K562 (cell line): ENCODE data around the gene TMEM143. TPM values are rescaled to one million over a fixed set of nuclear protein-coding genes. Genes with fewer than 3 reads are reported as not detected.

Experiments used
- ATAC-seq: fragments of 200-7000 bp; cut with Tn5 transposase; 3 replicates; pipeline ENCODE4 v1.9.1; 2020; ENCODE audit warnings: moderate library complexity
- BruUV-seq: library from RNA; stranded (reverse); fragments of 400-500 nt; replicated peaks from 2 replicates; lab custom pipeline; 2021; lab: Mats Ljungman, UMichigan
- CTCF ChIA-PET: fragments of 300-600 bp; formaldehyde crosslinking; extraction: SDS; loops from one replicate; lab custom pipeline; 2021; ENCODE audit warnings: low intra/inter-chr PET ratio; lab: Yijun Ruan, JAX
- POLR2A ChIA-PET: fragments of 300-600, 350-650 bp; sonication (Branson Sonifier 250); formaldehyde crosslinking; extraction: SDS; loops from one replicate; lab custom pipeline; 2021; ENCODE audit warnings: antibody characterized with exemption, inconsistent platforms; lab: Yijun Ruan, JAX
- DNase-seq, 4 experiments: peaks; one replicate each; pipeline versions ENCODE4 v3.0.0 to v3.0.0-alpha.2; 2011 to 2018; ENCODE audit warnings: low spot score in 3 of 4, mixed read lengths in 3 of 4; ENCODE audit errors: extremely low read depth in 1 of 4
- FAIRE-seq: peaks from 2 replicates; lab custom pipeline; 2011; peaks lifted over from hg19 to GRCh38; lab: Jason Lieb, UNC
- H2AFZ ChIP-seq: 2 replicates; pipeline ENCODE4 v1.6.0; 2011; ENCODE audit warnings: low read depth, low read length, control low read depth, inconsistent platforms
- H3K27ac ChIP-seq: fragments of 200-600 bp; 3 replicates; pipeline ENCODE4 v1.8.0; 2011; ENCODE audit warnings: low read depth, mild to moderate bottlenecking, control low read depth, inconsistent platforms, low read length, moderate library complexity, mixed read lengths; ENCODE audit errors: extremely low read depth
- H3K27me3 ChIP-seq, 2 experiments: fragments of 300-600 bp in 1 of 2; 2 replicates in 1 of 2; 3 replicates in 1 of 2; pipeline versions ENCODE4 v1.6.0 to v1.8.0; 2011; ENCODE audit warnings: inconsistent platforms in 2 of 2, low read length in 2 of 2, mild to moderate bottlenecking in 1 of 2, mixed read lengths in 1 of 2, moderate library complexity in 1 of 2; ENCODE audit not compliant: control insufficient read depth in 2 of 2, insufficient read depth in 2 of 2
- H3K36me3 ChIP-seq: fragments of 300-600 bp; 3 replicates; pipeline ENCODE4 v1.8.0; 2011; ENCODE audit warnings: mild to moderate bottlenecking, low read length, inconsistent platforms; ENCODE audit not compliant: control insufficient read depth, insufficient read depth
- H3K4me1 ChIP-seq, 2 experiments: fragments of 200-600 bp in 1 of 2; replicated peaks in 1 of 2; 2 replicates in 1 of 2; 3 replicates in 1 of 2; pipeline versions ENCODE4 v1.5.1 to v1.8.0; 2011; ENCODE audit warnings: inconsistent platforms in 2 of 2, low read length in 2 of 2, mild to moderate bottlenecking in 1 of 2, mixed read lengths in 1 of 2, moderate library complexity in 1 of 2; ENCODE audit not compliant: control insufficient read depth in 2 of 2, insufficient read depth in 2 of 2
- H3K4me2 ChIP-seq: 2 replicates; pipeline ENCODE4 v1.6.1; 2011; ENCODE audit warnings: low read length, control low read depth, inconsistent platforms, mixed read lengths; ENCODE audit not compliant: insufficient read depth
- H3K4me3 ChIP-seq: fragments of 200-600 bp; sonication (generic), shearing (Covaris generic); 2 replicates; pipeline ENCODE4 v1.5.1; 2016; ENCODE audit warnings: control low read depth, inconsistent platforms
- H3K79me2 ChIP-seq: fragments of 200-600 bp; 3 replicates; pipeline ENCODE4 v1.8.0; 2011; ENCODE audit warnings: low read length, inconsistent platforms; ENCODE audit not compliant: control insufficient read depth, insufficient read depth
- H3K9ac ChIP-seq, 2 experiments: 2 replicates each; pipeline versions ENCODE4 v1.6.0 to v1.6.1; 2011; ENCODE audit warnings: low read depth in 2 of 2, low read length in 2 of 2, control low read depth in 1 of 2, inconsistent platforms in 1 of 2, mild to moderate bottlenecking in 1 of 2, mixed read lengths in 1 of 2; ENCODE audit not compliant: insufficient read depth in 1 of 2
- H3K9me1 ChIP-seq: one replicate; pipeline ENCODE4 v1.6.0; 2011; ENCODE audit warnings: inconsistent platforms, mild to moderate bottlenecking, low read length, moderate library complexity; ENCODE audit not compliant: control insufficient read depth, insufficient read depth
- H3K9me3 ChIP-seq: replicated peaks from 2 replicates; pipeline ENCODE4 v1.5.1; 2011; ENCODE audit warnings: low read depth, low read length, inconsistent platforms; ENCODE audit not compliant: control insufficient read depth, insufficient read depth
- H4K20me1 ChIP-seq: replicated peaks from 2 replicates; pipeline ENCODE4 v1.6.1; 2011; ENCODE audit warnings: low read length, inconsistent platforms, mixed read lengths; ENCODE audit not compliant: control insufficient read depth, insufficient read depth
- EZH2 ChIP-seq: IDR thresholded peaks from 2 replicates; pipeline ENCODE4 v1.6.1; 2012; ENCODE audit warnings: low read depth, mild to moderate bottlenecking, inconsistent platforms, low read length, borderline replicate concordance
- KAT7 ChIP-seq: sonication (generic); formaldehyde crosslinking; IDR thresholded peaks from 2 replicates; pipeline ENCODE4 v1.8.0; 2022; ENCODE audit warnings: missing genetic modification reagents, mild to moderate bottlenecking, borderline replicate concordance
- MEF2A ChIP-seq: IDR thresholded peaks from 2 replicates; pipeline ENCODE4 v1.6.1; 2011; ENCODE audit warnings: low read depth, mild to moderate bottlenecking, low read length, moderate library complexity; ENCODE audit not compliant: control insufficient read depth
- MLX ChIP-seq, 2 experiments: fragments of 450-650 bp in 1 of 2; sonication (generic) in 1 of 2; formaldehyde crosslinking; conservative IDR thresholded peaks; 2 replicates each; pipeline versions ENCODE4 v1.4.0 to v1.8.1; 2020 to 2022; ENCODE audit warnings: mild to moderate bottlenecking in 1 of 2, missing genetic modification reagents in 1 of 2
- NFIC ChIP-seq: fragments of 450-650 bp; IDR thresholded peaks from 2 replicates; pipeline ENCODE4 v1.6.1; 2017; ENCODE audit warnings: mild to moderate bottlenecking, inconsistent platforms
- NKRF ChIP-seq: fragments of 450-650 bp; IDR thresholded peaks from 2 replicates; pipeline ENCODE4 v1.6.1; 2016; ENCODE audit warnings: borderline replicate concordance
- PHF20 ChIP-seq: fragments of 450-650 bp; IDR thresholded peaks from 2 replicates; pipeline ENCODE4 v1.6.1; 2018; ENCODE audit not compliant: partially characterized antibody
- PML ChIP-seq: IDR thresholded peaks from 2 replicates; pipeline ENCODE4 v1.6.1; 2012; ENCODE audit warnings: low read length, inconsistent platforms
- RERE ChIP-seq: sonication (generic); formaldehyde crosslinking; IDR thresholded peaks from 2 replicates; pipeline ENCODE4 v1.8.0; 2023; ENCODE audit warnings: missing genetic modification reagents, mild to moderate bottlenecking, borderline replicate concordance
- SIN3B ChIP-seq: fragments of 450-650 bp; IDR thresholded peaks from 2 replicates; pipeline ENCODE4 v1.6.1; 2017; ENCODE audit warnings: low read depth, mild to moderate bottlenecking, moderate library complexity
- SIX5 ChIP-seq, 2 experiments: IDR thresholded peaks; 2 replicates each; pipeline ENCODE4 v1.6.1; 2011; ENCODE audit warnings: low read length in 2 of 2, borderline replicate concordance in 1 of 2, low read depth in 1 of 2, mild to moderate bottlenecking in 1 of 2, moderate library complexity in 1 of 2; ENCODE audit not compliant: insufficient read depth in 1 of 2
- SRSF3 ChIP-seq: fragments of 200-400 bp; formaldehyde crosslinking; IDR thresholded peaks from 2 replicates; pipeline ENCODE4 v1.6.1; 2016; ENCODE audit warnings: mild to moderate bottlenecking, low read length, moderate library complexity; ENCODE audit not compliant: insufficient read depth
- ZNF174 ChIP-seq: fragments of 250-450 bp; sonication (Bioruptor Pico); IDR thresholded peaks from 2 replicates; pipeline ENCODE4 v1.4.0; 2020; ENCODE audit warnings: mild to moderate bottlenecking
- ZNF79 ChIP-seq: fragments of 250-450 bp; sonication (Bioruptor Pico); IDR thresholded peaks from 2 replicates; pipeline ENCODE4 v1.4.0; 2020; ENCODE audit warnings: low read depth, mild to moderate bottlenecking, moderate library complexity
- WGBS: fragments of 100-300 bp; shearing (Covaris generic); methylation state at CpG from one replicate; pipeline ENCODE4 v1.1.6; 2016; ENCODE audit warnings: low coverage, mixed read lengths; ENCODE audit not compliant: insufficient coverage; ENCODE audit errors: missing lambda C conversion rate; 5-methylcytosine and 5-hydroxymethylcytosine counted together
- in situ Hi-C: fragments of 300-500 bp; cut with MboI; formaldehyde crosslinking; loops from 4 replicates; pipeline ENCODE4 v1.15.0; 2018; ENCODE audit warnings: inconsistent platforms, mixed read lengths
- intact Hi-C: fragments of 100-400 bp; cut with micrococcal nuclease; formaldehyde crosslinking; loops from 2 replicates; pipeline ENCODE4 v1.14.2; 2022
- polyA plus RNA-seq, 8 experiments: library from polyadenylated mRNA; depleted of rRNA in 4 of 8; stranded (reverse) in 5 of 8; unstranded in 3 of 8; fragments of >200 nt; fragmentation: Nextera tagmentation in 2 of 8; fragmentation: Illumina TruSeq in 1 of 8; extraction: Ambion mirVana in 2 of 8; extraction: Trizol in 1 of 8; gene quantifications; 2 replicates each; pipeline versions ENCODE4 v1.2.1 to v1.2.3, GENCODE V29; 2011 to 2014; ENCODE audit warnings: inconsistent platforms in 1 of 8, missing spikeins in 1 of 8
- total RNA-seq, 7 experiments: library from RNA; depleted of rRNA in 6 of 7; stranded (reverse); fragments of >200 nt in 6 of 7; fragmentation: Illumina TruSeq in 2 of 7; extraction: Trizol in 2 of 7; gene quantifications; 2 replicates each; pipeline versions ENCODE4 v1.2.1 to v1.2.3, GENCODE V29; 2011 to 2021; ENCODE audit warnings: low replicate concordance in 1 of 7

Gene TMEM143
- total and polyA plus RNA-seq, 9 of the 15 experiments (the other 6 are each of a cell fraction or from before 2014, with no cell fraction given) = 0.66 to 8.8 (median 4.3) TPM

GRCh38 chr19:48398102-48398374 is 34.3 kb upstream of the TMEM143 start:
- peak overlapping the region; percentile 75 for H3K4me3 ChIP-seq
- H3K9ac ChIP-seq = peak overlapping the region; percentile 80 to 96
- 0% methylated on average over 5 of the region's 17 CpGs for WGBS
- peaks cover 39 to 73% of the 10 kb centered on the region in 2 experiments for H3K4me1 ChIP-seq
- H3K9me3 ChIP-seq = no peaks in the 10 kb centered on the region
- H3K27ac ChIP-seq = peak overlapping the region; percentile 84
- ATAC-seq (peak; percentile 0; the same call in 1 of the 3 replicates), DNase-seq (peak in 1 of 4 experiments; percentile 54), FAIRE-seq (no peak)
- H3K27me3 ChIP-seq = no peaks in the 10 kb centered on the region
- H4K20me1 ChIP-seq = peaks cover 10% of the 10 kb centered on the region
- in situ Hi-C loops = no loop called here
- CTCF ChIA-PET = no interaction called here
- H3K9me1 ChIP-seq = no peaks in the 10 kb centered on the region
- peak overlapping the region; percentile 77 for H2AFZ ChIP-seq
- H3K4me2 ChIP-seq = peak overlapping the region; percentile 97
- peaks cover 41% of the 10 kb centered on the region for H3K79me2 ChIP-seq
- H3K36me3 ChIP-seq = peaks cover 4% of the 10 kb centered on the region; the same call in 2 of the 3 replicates
- POLR2A ChIA-PET = interaction anchor here (0.9 kb wide), 1 partner anchor 9 kb away, joined by 3 read pairs; no protein-coding TSS in a partner anchor
- BruUV-seq = no TSS peak
- intact Hi-C loops = loop anchor here (2.0 to 10.0 kb wide), 5 partner anchors 21 to 97 kb away; partner anchors contain the start of genes CYTH2, EMP3 and SYNGR4
- 0 out of 2 replicates have a peak, but pooled peaks have one; percentile 13 for TF ChIP-seq NKRF
- TF ChIP-seq SIX5 (IDR thresholded peaks at IDR 0.05; ENCODE audit: borderline replicate concordance in 1 of 2, insufficient read depth in 1 of 2, low read depth in 1 of 2, low read length in 2 of 2) = no peak
- TF ChIP-seq MEF2A = no peak
- no peak for TF ChIP-seq PML
- TF ChIP-seq SRSF3 = no peak
- TF ChIP-seq SIN3B = no peak
- TF ChIP-seq NFIC = no peak
- no peak for TF ChIP-seq EZH2
- TF ChIP-seq KAT7 (CRISPR knock-in tag) = peak; percentile 53; the same call in 1 of the 2 replicates
- no peak for TF ChIP-seq RERE (CRISPR knock-in tag)
- TF ChIP-seq PHF20 = no peak
- no peak for TF ChIP-seq MLX (CRISPR knock-in tag; conservative IDR thresholded peaks at IDR 0.05)
- no peak for TF ChIP-seq ZNF174 (CRISPR knock-in tag)
- TF ChIP-seq ZNF79 = no peak
